ENCODE results near the gene BNIP5. TPM values are rescaled to one million over a fixed set of nuclear protein-coding genes. Genes with fewer than 3 reads are reported as not detected.

BNIP5 gene
- polyA plus RNA-seq, 4 donors, result 2.6 to 26.7 (median 13.2) TPM

DNA sequence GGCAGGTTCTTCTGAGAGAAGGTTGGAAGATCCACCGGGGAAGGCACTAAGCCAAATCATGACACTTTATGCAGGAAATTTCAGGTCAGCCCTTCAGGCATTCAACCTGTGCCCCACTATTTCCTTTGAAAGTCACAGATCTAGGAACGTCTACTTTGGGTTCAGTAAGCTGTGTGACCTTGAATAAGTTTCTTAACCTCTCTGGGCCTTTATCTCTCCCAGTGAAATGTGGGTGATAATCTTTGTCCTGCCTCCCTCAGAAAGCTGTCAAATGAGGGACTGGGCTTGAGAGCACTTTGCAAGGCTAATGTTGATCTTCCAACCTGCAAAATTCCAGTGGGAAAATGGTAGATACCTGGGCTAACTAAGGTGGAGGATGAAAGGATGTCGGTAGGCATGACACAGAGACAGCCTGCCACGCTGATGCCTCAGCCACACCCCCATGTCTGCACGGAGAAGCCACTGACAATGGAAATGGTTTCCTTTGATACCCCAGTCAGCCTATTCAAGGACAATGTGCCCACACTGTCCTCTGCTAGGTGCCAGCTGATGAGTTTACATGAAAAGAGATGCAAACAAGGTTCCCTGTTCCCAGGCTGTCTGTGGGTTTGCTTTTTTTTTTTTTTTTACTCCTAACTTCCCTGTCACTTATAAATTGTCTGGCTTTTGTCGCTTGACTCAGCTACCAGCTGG lies 9.3 kb downstream of the BNIP5 start:
- no peak for DNase-seq
- H3K27me3 ChIP-seq (ENCODE audit: control insufficient read depth in 3 of 3, insufficient read depth in 3 of 3, low read length in 3 of 3), result no peaks in the 10 kb centered on the region
- H3K4me3 ChIP-seq (ENCODE audit: low read depth in 1 of 3, low read length in 3 of 3), result no peak overlapping the region
- peaks cover 2 to 82% (median 29%) of the 10 kb centered on the region in 3 donors for H3K36me3 ChIP-seq (ENCODE audit: control insufficient read depth in 3 of 3, insufficient read depth in 2 of 3, low read depth in 1 of 3, low read length in 3 of 3)
- no peak for FAIRE-seq
- H3K4me1 ChIP-seq (ENCODE audit: control insufficient read depth in 3 of 3, insufficient read depth in 2 of 3, low read depth in 1 of 3, low read length in 2 of 3), result peaks cover 0 to 3% (median 0%) of the 10 kb centered on the region in 3 donors
- no peaks in the 10 kb centered on the region for H3K9me3 ChIP-seq (ENCODE audit: control insufficient read depth in 2 of 2, insufficient read depth in 1 of 2, low read depth in 1 of 2, low read length in 1 of 2)
- WGBS, 3 donors, result 59 to 79% (median 70%) methylated on average over 6 of the region's 6 CpGs
- H3K27ac ChIP-seq (ENCODE audit: low read depth in 1 of 3, low read length in 2 of 3), result no peak overlapping the region

DNA sequence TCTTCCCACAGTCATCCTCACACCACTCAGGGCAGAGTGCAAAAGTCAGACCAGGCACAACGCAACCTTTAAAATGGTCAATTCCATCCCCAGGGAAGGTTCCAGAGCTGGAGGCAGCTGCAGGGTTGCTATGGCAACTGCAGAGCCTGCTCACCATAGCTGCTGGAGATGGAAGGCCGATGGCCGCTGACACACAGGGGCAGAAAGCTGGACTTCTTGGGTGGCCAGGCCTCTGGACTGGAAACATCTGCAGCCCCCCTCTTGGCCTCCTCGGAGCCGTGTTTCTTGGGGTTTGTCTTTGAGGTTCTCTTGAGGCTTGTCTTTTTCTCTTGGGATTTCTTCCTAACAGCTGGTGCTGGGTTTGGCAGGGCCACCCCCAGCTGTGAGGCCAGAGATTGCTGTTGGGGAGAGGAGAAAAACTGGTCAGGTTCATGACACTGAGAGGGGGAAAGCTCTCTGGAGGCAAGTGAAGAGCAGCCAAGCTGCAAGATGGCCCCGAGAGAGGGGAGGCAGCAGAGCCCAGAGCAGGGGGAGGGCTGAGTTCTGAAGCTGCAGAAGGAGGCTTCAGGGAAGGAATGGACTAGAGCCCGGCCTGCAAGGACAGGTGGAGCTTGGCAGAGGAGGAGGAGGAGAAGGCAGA lies 10.2 kb downstream of the BNIP5 start:
- H3K36me3 ChIP-seq (ENCODE audit: control insufficient read depth in 3 of 3, insufficient read depth in 2 of 3, low read depth in 1 of 3, low read length in 3 of 3), result peaks cover 2 to 86% (median 32%) of the 10 kb centered on the region in 3 donors
- no peak for FAIRE-seq

DNA sequence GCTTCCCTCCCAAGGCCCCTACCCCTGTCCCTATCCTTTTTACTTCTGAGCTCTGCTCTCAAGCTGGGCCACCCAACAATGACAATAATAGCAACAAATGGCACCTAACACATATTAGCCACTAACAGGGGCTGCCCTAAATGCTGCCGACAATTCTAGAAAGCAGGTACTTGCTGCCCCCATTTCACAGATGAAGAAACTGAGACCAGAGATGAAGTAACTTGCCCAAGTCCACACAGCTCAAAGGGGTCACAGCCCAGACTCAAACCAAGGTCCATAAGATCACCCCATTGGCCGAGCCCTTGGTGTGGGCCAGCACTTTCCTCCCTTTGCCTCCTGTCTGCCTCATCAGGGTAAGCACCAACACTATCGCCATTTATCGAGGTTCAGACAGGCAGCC lies 12.0 kb downstream of the BNIP5 start:
- peaks cover 0 to 12% (median 2%) of the 10 kb centered on the region in 3 donors for H3K4me1 ChIP-seq (ENCODE audit: control insufficient read depth in 3 of 3, insufficient read depth in 2 of 3, low read depth in 1 of 3, low read length in 2 of 3)
- no peak overlapping the region for H3K27ac ChIP-seq (ENCODE audit: low read depth in 1 of 3, low read length in 2 of 3)
- no peak overlapping the region for H3K4me3 ChIP-seq (ENCODE audit: low read depth in 1 of 3, low read length in 3 of 3)
- WGBS, 3 donors, result 92 to 98% (median 94%) methylated on average over 4 of the region's 4 CpGs
- FAIRE-seq (no peak), DNase-seq (no peak)
- H3K27me3 ChIP-seq (ENCODE audit: control insufficient read depth in 3 of 3, insufficient read depth in 3 of 3, low read length in 3 of 3), result no peaks in the 10 kb centered on the region
- H3K9me3 ChIP-seq (ENCODE audit: control insufficient read depth in 2 of 2, insufficient read depth in 1 of 2, low read depth in 1 of 2, low read length in 1 of 2), result no peaks in the 10 kb centered on the region
- H3K36me3 ChIP-seq (ENCODE audit: control insufficient read depth in 3 of 3, insufficient read depth in 2 of 3, low read depth in 1 of 3, low read length in 3 of 3), result peaks cover 2 to 85% (median 40%) of the 10 kb centered on the region in 3 donors

More for the DNA sequence above, 10.2 kb downstream of the BNIP5 start:
- H3K4me1 ChIP-seq (ENCODE audit: control insufficient read depth in 3 of 3, insufficient read depth in 2 of 3, low read depth in 1 of 3, low read length in 2 of 3), result peaks cover 0 to 3% (median 0%) of the 10 kb centered on the region in 3 donors
- no peaks in the 10 kb centered on the region for H3K27me3 ChIP-seq (ENCODE audit: control insufficient read depth in 3 of 3, insufficient read depth in 3 of 3, low read length in 3 of 3)
- no peak overlapping the region for H3K27ac ChIP-seq (ENCODE audit: low read depth in 1 of 3, low read length in 2 of 3)
- DNase-seq, result no peak
- WGBS, 3 donors, result 61 to 88% (median 85%) methylated on average over 7 of the region's 7 CpGs
- no peak overlapping the region for H3K4me3 ChIP-seq (ENCODE audit: low read depth in 1 of 3, low read length in 3 of 3)
- H3K9me3 ChIP-seq (ENCODE audit: control insufficient read depth in 2 of 2, insufficient read depth in 1 of 2, low read depth in 1 of 2, low read length in 1 of 2), result no peaks in the 10 kb centered on the region

DNA sequence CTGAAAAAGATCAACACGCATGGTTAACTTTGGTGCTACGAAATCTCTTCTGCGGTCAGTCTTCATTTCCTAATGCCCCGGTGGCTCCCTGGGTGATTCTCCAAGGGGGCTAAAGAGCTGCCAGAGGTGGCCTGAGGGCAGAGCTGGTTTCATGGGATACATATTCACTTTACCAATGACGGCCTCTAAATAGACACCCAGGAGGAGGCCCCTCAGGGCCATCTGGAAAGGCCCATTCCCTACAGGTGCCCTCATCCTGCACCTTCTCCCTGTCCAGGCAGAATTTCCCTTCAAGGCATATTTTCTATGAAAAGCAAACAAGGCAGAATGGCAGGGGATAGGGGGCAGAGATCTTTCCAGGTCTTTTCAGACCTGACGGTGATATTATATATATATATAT lies 12.5 kb downstream of the BNIP5 start:
- no peak for DNase-seq
- WGBS, 3 donors, result 94 to 96% (median 96%) methylated on average over 6 of the region's 6 CpGs
- H3K27me3 ChIP-seq (ENCODE audit: control insufficient read depth in 3 of 3, insufficient read depth in 3 of 3, low read length in 3 of 3), result no peaks in the 10 kb centered on the region
- H3K9me3 ChIP-seq (ENCODE audit: control insufficient read depth in 2 of 2, insufficient read depth in 1 of 2, low read depth in 1 of 2, low read length in 1 of 2), result no peaks in the 10 kb centered on the region
- peaks cover 0 to 16% (median 2%) of the 10 kb centered on the region in 3 donors for H3K4me1 ChIP-seq (ENCODE audit: control insufficient read depth in 3 of 3, insufficient read depth in 2 of 3, low read depth in 1 of 3, low read length in 2 of 3)
- no peak overlapping the region for H3K4me3 ChIP-seq (ENCODE audit: low read depth in 1 of 3, low read length in 3 of 3)
- H3K27ac ChIP-seq (ENCODE audit: low read depth in 1 of 3, low read length in 2 of 3), result no peak overlapping the region
- no peak for FAIRE-seq
- H3K36me3 ChIP-seq (ENCODE audit: control insufficient read depth in 3 of 3, insufficient read depth in 2 of 3, low read depth in 1 of 3, low read length in 3 of 3), result peaks cover 2 to 84% (median 40%) of the 10 kb centered on the region in 3 donors

DNA sequence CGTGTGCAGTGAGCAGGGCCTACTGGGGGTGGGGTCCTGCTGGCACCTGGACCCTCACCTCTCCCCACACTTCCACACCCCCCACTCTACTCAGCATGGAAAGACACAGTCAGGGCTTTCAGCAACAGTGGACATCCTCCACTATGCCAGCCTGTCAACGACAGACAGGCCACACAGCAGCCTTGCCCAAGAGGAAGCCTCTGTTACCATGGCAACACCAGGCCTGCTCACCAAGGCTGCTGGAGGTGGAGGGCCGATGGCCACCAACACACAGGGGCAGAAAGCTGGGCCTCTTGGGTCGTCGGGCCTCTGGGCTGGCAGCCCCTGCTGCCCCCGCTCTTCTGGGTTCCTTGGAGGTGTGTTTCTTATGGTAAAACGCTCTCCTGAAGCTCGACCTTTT lies 13.6 kb downstream of the BNIP5 start:
- WGBS, 3 donors, result 80 to 84% (median 82%) methylated on average over 8 of the region's 8 CpGs
- no peaks in the 10 kb centered on the region for H3K9me3 ChIP-seq (ENCODE audit: control insufficient read depth in 2 of 2, insufficient read depth in 1 of 2, low read depth in 1 of 2, low read length in 1 of 2)
- H3K4me1 ChIP-seq (ENCODE audit: control insufficient read depth in 3 of 3, insufficient read depth in 2 of 3, low read depth in 1 of 3, low read length in 2 of 3), result peaks cover 0 to 21% (median 2%) of the 10 kb centered on the region in 3 donors
- DNase-seq (no peak), FAIRE-seq (no peak)
- H3K4me3 ChIP-seq (ENCODE audit: low read depth in 1 of 3, low read length in 3 of 3), result no peak overlapping the region
- H3K36me3 ChIP-seq (ENCODE audit: control insufficient read depth in 3 of 3, insufficient read depth in 2 of 3, low read depth in 1 of 3, low read length in 3 of 3), result peaks cover 2 to 76% (median 33%) of the 10 kb centered on the region in 3 donors
- no peak overlapping the region for H3K27ac ChIP-seq (ENCODE audit: low read depth in 1 of 3, low read length in 2 of 3)
- no peaks in the 10 kb centered on the region for H3K27me3 ChIP-seq (ENCODE audit: control insufficient read depth in 3 of 3, insufficient read depth in 3 of 3, low read length in 3 of 3)

DNA sequence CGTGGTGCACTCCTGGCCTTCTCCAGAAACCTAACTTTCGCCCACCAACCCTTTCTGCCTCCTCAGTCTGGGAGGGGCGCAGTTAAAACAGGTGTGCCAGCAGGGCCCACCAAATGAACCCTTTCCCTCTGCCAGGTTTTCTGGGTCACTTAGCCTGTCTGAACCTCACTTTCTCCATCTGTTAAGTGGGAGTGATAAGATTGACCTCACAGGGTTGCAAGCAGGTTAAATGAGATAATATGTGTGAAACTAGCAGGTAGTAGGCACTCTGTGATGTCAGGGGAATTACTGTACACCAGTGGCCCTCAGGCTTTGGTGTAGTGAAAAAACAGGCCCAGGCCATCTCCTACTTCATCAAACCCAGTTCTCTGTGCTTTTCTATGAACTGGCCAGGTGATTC lies 14.1 kb downstream of the BNIP5 start:
- DNase-seq, result no peak

DNA sequence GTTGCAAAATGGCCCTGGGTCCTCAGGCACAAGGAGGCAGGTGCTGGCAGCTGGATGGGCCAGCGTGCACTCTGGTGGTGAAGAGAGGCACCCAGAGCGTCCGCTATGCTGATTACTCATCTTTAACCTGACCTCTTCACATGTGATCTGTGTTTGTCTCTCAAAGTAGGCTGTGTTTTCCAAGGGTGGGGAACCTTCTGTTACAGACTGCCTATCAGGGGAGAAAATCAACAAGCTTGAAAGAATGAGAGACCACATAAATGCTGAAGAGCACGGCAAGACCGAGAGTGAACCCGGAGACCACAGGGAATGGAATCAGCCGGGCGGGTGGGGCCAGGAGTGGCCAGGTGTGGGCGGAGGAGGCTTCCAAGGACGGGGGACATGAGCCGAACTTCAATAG lies 16.2 kb downstream of the BNIP5 start:
- Histone ChIP-seq H3K27me3 (ENCODE audit: control insufficient read depth in 3 of 3, insufficient read depth in 3 of 3, low read length in 3 of 3) (no peaks in the 10 kb centered on the region), H3K36me3 (ENCODE audit: control insufficient read depth in 3 of 3, insufficient read depth in 2 of 3, low read depth in 1 of 3, low read length in 3 of 3) (peaks cover 2 to 62% (median 30%) of the 10 kb centered on the region in 3 donors), H3K27ac (ENCODE audit: low read depth in 1 of 3, low read length in 2 of 3) (peak overlapping the region in 1 of 3 donors; percentile 8), H3K4me1 (ENCODE audit: control insufficient read depth in 3 of 3, insufficient read depth in 2 of 3, low read depth in 1 of 3, low read length in 2 of 3) (peaks cover 0 to 18% (median 2%) of the 10 kb centered on the region in 3 donors), H3K9me3 (ENCODE audit: control insufficient read depth in 2 of 2, insufficient read depth in 1 of 2, low read depth in 1 of 2, low read length in 1 of 2) (no peaks in the 10 kb centered on the region), H3K4me3 (ENCODE audit: low read depth in 1 of 3, low read length in 3 of 3) (no peak overlapping the region)
- no peak for FAIRE-seq
- WGBS, 3 donors, result 79 to 85% (median 82%) methylated on average over 11 of the region's 11 CpGs
- peak; percentile 27 to 60 for DNase-seq

More for the DNA sequence above, 14.1 kb downstream of the BNIP5 start:
- H3K4me3 ChIP-seq (ENCODE audit: low read depth in 1 of 3, low read length in 3 of 3), result no peak overlapping the region
- H3K9me3 ChIP-seq (ENCODE audit: control insufficient read depth in 2 of 2, insufficient read depth in 1 of 2, low read depth in 1 of 2, low read length in 1 of 2), result no peaks in the 10 kb centered on the region
- no peak for FAIRE-seq
- no peaks in the 10 kb centered on the region for H3K27me3 ChIP-seq (ENCODE audit: control insufficient read depth in 3 of 3, insufficient read depth in 3 of 3, low read length in 3 of 3)
- H3K36me3 ChIP-seq (ENCODE audit: control insufficient read depth in 3 of 3, insufficient read depth in 2 of 3, low read depth in 1 of 3, low read length in 3 of 3), result peaks cover 2 to 76% (median 33%) of the 10 kb centered on the region in 3 donors
- WGBS, 3 donors, result 81 to 86% (median 86%) methylated on average over 3 of the region's 3 CpGs
- peaks cover 0 to 21% (median 2%) of the 10 kb centered on the region in 3 donors for H3K4me1 ChIP-seq (ENCODE audit: control insufficient read depth in 3 of 3, insufficient read depth in 2 of 3, low read depth in 1 of 3, low read length in 2 of 3)
- no peak overlapping the region for H3K27ac ChIP-seq (ENCODE audit: low read depth in 1 of 3, low read length in 2 of 3)

DNA sequence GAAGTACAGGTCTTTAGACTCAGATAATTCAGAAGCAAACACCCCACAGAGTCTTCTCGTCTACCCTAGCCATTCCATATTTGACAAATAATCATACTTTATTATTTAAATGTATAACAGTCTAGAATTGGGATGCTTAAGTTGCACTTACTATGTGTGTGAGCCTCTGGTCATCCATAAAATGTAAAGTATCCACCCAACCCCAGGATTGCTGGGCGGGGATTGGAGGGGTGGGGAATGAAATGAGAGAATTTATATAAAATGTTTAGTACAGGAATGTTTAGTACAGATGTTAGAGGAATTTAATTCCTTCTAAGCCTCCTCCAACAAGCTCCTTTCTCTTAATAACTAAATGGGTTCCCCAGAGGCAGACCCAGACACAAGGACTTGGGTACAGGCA lies 16.9 kb downstream of the BNIP5 start:
- Histone ChIP-seq H3K4me3 (ENCODE audit: low read depth in 1 of 3, low read length in 3 of 3) (no peak overlapping the region), H3K9me3 (ENCODE audit: control insufficient read depth in 2 of 2, insufficient read depth in 1 of 2, low read depth in 1 of 2, low read length in 1 of 2) (no peaks in the 10 kb centered on the region), H3K4me1 (ENCODE audit: control insufficient read depth in 3 of 3, insufficient read depth in 2 of 3, low read depth in 1 of 3, low read length in 2 of 3) (peaks cover 0 to 18% (median 2%) of the 10 kb centered on the region in 3 donors), H3K36me3 (ENCODE audit: control insufficient read depth in 3 of 3, insufficient read depth in 2 of 3, low read depth in 1 of 3, low read length in 3 of 3) (peaks cover 0 to 56% (median 25%) of the 10 kb centered on the region in 3 donors), H3K27ac (ENCODE audit: low read depth in 1 of 3, low read length in 2 of 3) (peak overlapping the region in 1 of 3 donors; percentile 22), H3K27me3 (ENCODE audit: control insufficient read depth in 3 of 3, insufficient read depth in 3 of 3, low read length in 3 of 3) (no peaks in the 10 kb centered on the region)
- DNase-seq (no peak), FAIRE-seq (no peak)
- 50 to 80% (median 63%) methylated on average over 2 of the region's 2 CpGs for WGBS, 3 donors
